Measurements from ENCODE around the gene SLC35E1. TPM values are rescaled to one million over a fixed set of nuclear protein-coding genes. Genes with fewer than 3 reads are reported as not detected.

The SLC35E1 gene
- total RNA-seq, 1 experiment from 2014 or later = 24.7 TPM

DNA sequence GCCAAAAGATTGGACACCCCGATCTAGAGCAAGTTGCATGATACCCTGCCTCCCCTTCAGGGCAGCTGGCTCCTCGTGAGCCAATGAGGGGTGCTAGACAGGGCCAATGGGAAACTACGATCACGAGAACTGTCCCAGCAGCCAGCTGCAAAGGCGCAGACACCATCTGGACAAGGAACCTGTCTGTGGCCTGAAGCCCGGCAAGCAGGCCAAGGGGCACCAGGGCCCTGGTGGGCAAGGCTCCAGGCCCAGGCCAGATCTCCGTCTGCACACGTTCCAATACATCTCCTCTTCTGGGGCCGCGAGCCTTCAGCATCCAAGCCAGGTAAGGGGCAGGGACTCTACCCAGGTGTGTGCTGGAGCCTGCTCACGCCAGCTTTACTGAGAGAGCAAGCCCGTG is 35.6 kb upstream of the SLC35E1 start:
- Histone ChIP-seq H3K27me3 (replicated peaks) (no peaks in the 10 kb centered on the region), H3K9me3 (replicated peaks) (no peaks in the 10 kb centered on the region), H3K27ac (no peak overlapping the region), H3K4me1 (replicated peaks) (peaks cover 14% of the 10 kb centered on the region), H3K36me3 (peaks cover 20% of the 10 kb centered on the region), H3K4me3 (no peak overlapping the region)
- no peak for DNase-seq (ENCODE audit: low read depth in 1 of 2, low spot score in 2 of 2)

DNA sequence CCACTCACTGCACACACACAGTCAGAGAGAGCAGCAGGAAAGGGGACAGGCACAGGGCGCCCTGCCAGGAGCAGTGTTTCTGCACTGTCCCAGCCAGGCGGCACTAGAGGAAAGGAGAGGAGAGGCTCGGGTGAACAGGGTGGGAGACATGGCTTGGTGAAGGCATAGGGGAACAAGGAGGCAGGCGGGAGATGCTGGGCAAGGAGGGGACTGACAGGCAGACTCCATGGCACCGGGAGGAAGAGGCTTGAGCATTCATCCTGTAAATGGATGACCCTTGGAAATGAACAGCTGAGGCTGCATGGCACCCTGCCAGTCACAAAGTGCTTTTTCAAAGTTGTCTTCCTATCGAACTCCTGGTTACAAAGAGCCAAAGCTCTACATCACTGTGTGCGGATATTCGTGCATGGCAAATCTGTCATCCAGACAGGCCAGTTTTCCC is 33.4 kb upstream of the SLC35E1 start:
- H3K4me1 ChIP-seq (replicated peaks) = peaks cover 14% of the 10 kb centered on the region
- peaks cover 21% of the 10 kb centered on the region for H3K36me3 ChIP-seq
- H3K27ac ChIP-seq = no peak overlapping the region; the same call in 1 of the 2 replicates
- no peaks in the 10 kb centered on the region for H3K27me3 ChIP-seq (replicated peaks)
- no peak for DNase-seq (ENCODE audit: low read depth in 1 of 2, low spot score in 2 of 2)
- H3K4me3 ChIP-seq = no peak overlapping the region
- no peaks in the 10 kb centered on the region for H3K9me3 ChIP-seq (replicated peaks)

DNA sequence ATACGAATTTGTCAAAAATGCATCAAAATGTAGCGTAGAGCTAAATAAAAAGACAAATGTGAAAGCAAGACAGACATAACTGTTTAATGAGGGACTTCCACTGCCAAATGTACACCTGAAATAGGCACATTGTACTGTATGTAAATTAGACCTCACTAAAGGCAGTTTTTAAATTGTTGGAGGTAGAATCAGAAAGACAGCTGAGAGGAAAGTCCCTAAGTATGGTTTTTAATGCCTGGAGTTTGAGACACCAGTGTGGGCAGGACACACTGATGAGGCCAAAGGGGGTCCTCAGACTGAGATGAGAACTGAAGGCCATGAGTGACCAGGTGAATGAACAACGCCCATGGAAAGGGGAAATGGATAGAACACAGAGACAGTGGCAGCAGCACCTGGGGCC is 32.9 kb upstream of the SLC35E1 start:
- no peak for DNase-seq (ENCODE audit: low read depth in 1 of 2, low spot score in 2 of 2)
- peaks cover 14% of the 10 kb centered on the region for H3K4me1 ChIP-seq (replicated peaks)
- no peaks in the 10 kb centered on the region for H3K9me3 ChIP-seq (replicated peaks)
- H3K27me3 ChIP-seq (replicated peaks) = no peaks in the 10 kb centered on the region
- peaks cover 21% of the 10 kb centered on the region for H3K36me3 ChIP-seq
- no peak overlapping the region for H3K4me3 ChIP-seq
- H3K27ac ChIP-seq = no peak overlapping the region

DNA sequence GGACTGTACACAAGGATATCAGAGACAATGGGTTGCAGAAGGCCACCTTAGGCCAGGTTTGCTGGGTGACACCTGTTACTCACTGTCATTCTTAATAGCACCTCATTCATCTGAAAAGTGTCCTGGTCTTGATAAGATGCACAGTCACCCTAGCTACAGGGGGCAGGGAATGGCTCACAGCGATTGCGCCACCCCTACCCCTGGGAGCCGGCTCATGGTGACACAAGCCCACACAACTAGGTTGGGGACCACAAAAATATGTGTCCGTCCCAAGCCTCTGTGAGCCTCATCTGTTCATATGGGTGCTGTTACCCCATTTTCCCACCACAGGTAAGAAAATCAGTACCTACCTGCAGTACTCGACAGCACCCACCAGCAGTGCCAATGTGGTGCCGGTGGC is 32.4 kb upstream of the SLC35E1 start:
- Histone ChIP-seq H3K4me3 (no peak overlapping the region), H3K27ac (no peak overlapping the region)
- no peak for DNase-seq (ENCODE audit: low read depth in 1 of 2, low spot score in 2 of 2)

DNA sequence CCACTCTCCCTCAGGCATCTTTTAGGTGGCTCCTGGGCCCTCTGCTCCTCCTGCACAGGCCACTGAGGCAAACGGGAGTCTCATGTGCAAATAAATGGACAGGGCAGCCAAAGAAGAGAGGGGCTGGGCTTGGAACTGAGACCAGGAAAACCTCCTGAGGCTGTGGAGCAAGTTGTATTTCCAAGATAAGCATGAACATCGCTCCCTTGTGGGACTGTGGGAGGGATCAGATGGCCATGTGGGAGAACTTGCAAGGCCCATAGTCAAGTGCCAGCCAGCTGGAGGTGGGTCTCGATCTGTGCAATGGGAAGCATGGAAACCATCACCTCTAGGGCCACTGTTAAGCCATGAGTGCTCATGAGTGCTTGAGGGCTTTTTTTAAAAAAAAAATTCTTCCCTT is 30.9 kb upstream of the SLC35E1 start:
- Histone ChIP-seq H3K4me3 (no peak overlapping the region), H3K36me3 (peaks cover 20% of the 10 kb centered on the region), H3K27me3 (replicated peaks) (no peaks in the 10 kb centered on the region), H3K27ac (no peak overlapping the region), H3K4me1 (replicated peaks) (peaks cover 14% of the 10 kb centered on the region), H3K9me3 (replicated peaks) (no peaks in the 10 kb centered on the region)
- no peak for DNase-seq (ENCODE audit: low read depth in 1 of 2, low spot score in 2 of 2)

More for the DNA sequence above, 32.4 kb upstream of the SLC35E1 start:
- Histone ChIP-seq H3K27me3 (replicated peaks) (no peaks in the 10 kb centered on the region), H3K36me3 (peaks cover 21% of the 10 kb centered on the region), H3K4me1 (replicated peaks) (peaks cover 14% of the 10 kb centered on the region), H3K9me3 (replicated peaks) (no peaks in the 10 kb centered on the region)

DNA sequence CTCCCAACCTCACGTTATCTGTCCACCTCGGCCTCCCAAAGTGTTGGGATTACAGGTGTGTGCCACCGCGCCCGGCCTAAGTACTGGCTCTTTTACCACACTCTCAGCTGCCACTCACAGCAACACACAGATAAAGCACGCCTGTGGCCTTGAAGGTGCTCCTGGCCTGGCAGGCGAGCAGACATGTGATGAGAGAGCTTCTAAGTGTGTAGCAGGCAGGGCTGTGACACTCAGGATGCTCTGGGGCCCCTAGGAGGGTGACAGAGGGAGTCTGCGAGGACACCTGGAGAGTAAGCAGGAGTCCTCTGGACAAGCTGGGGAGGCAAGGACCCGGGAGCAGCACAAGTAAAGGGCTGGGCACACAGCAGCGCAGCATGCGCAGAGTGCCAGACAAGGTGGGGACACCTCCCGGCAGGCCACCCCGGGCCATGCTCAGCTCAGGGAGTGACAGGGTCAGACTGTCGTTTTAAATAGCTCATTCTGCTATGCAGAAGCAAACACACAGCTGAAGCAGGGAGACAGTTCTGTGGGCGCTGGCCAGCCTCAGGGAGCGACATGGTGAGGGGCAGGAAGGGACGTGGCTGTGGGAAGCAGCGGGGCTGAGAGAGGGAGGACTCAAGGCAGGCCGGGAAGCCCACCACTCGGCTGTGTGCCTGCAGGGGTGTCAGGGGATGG is 29.3 kb upstream of the SLC35E1 start:
- no peaks in the 10 kb centered on the region for H3K27me3 ChIP-seq (replicated peaks)
- H3K4me1 ChIP-seq (replicated peaks) = peaks cover 14% of the 10 kb centered on the region
- no peak for DNase-seq (ENCODE audit: low read depth in 1 of 2, low spot score in 2 of 2)
- H3K9me3 ChIP-seq (replicated peaks) = no peaks in the 10 kb centered on the region
- peaks cover 16% of the 10 kb centered on the region for H3K36me3 ChIP-seq
- no peak overlapping the region for H3K4me3 ChIP-seq
- H3K27ac ChIP-seq = no peak overlapping the region

DNA sequence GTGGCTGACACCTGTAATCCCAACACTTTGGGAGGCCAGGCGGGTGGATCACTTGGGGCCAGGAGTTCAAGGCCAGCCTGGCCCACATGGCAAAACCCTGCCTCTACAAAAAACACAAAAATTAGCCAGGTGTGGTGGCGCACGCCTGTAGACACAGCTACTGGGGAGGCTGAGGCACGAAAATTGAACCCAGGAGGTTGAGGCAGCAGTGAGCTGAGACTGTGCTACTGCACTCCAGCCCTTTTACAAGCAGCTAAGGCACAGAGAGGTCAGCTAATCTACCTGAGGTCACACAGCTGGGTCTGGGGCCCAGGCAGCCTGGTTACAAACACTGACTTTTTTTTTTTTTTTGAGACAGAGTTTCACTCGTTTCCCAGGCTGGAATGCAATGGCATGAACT is 28.6 kb upstream of the SLC35E1 start:
- Histone ChIP-seq H3K27me3 (replicated peaks) (no peaks in the 10 kb centered on the region), H3K9me3 (replicated peaks) (no peaks in the 10 kb centered on the region), H3K4me1 (replicated peaks) (peaks cover 7% of the 10 kb centered on the region), H3K27ac (no peak overlapping the region), H3K36me3 (peaks cover 15% of the 10 kb centered on the region), H3K4me3 (no peak overlapping the region)
- no peak for DNase-seq (ENCODE audit: low read depth in 1 of 2, low spot score in 2 of 2)

DNA sequence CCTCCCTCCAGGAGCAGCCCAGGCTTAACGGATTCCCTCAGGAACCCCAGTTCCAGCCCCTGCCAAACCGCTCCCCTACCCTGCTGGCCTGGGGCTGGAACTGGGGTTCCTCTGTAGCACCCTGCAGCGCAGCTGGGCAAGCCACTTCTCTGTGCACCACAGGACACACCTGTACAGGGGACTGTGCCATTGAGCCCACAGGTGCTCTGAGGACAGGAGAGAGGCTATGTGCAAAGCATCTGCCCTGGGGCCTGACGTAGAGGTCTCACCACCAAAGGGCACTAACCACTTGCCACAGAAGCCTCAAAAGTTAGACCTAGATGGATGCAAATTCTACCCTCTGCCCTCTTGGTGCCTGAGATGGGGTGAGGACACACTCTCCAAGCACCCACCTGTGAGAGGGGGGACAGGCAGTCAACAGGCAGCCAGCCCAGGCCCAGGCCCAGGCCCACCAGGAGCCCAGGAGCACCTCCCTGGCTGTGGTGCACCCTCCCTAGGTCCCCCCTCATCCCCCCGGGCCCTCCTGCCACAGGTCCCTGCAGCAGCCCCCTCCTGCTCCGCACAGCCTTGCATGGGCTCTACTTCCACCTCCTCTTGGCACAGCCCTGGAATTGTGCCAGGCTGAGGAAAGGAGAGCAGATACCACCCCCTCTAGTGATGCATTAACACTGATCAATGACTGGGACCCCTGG is 27.6 kb upstream of the SLC35E1 start:
- Histone ChIP-seq H3K4me1 (replicated peaks) (no peaks in the 10 kb centered on the region), H3K27me3 (replicated peaks) (no peaks in the 10 kb centered on the region), H3K27ac (no peak overlapping the region), H3K9me3 (replicated peaks) (no peaks in the 10 kb centered on the region), H3K36me3 (0 out of 2 replicates have a peak, but pooled peaks cover 5% of the 10 kb centered on the region), H3K4me3 (no peak overlapping the region)
- no peak for DNase-seq (ENCODE audit: low read depth in 1 of 2, low spot score in 2 of 2)

DNA sequence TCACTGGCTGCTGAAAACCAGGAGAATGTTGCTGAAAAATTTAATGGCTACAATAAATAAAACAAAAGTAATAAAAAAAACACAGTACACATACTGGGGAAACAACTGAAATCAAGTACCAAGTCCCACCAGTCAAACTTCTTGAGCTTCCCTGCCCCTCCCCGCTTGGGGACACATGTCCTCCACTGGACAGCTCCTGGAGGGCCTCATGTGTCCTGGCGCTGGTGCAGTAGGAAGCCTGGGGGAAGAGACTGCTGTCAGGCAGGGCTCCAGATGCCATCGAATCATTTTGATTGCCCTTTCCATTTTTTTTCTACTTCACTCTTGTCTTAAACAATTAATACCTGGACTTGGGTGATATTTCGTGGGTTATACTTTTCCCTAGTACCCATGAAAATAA is 26.6 kb upstream of the SLC35E1 start:
- H3K27ac ChIP-seq = no peak overlapping the region
- no peaks in the 10 kb centered on the region for H3K27me3 ChIP-seq (replicated peaks)
- H3K4me3 ChIP-seq = no peak overlapping the region
- no peaks in the 10 kb centered on the region for H3K9me3 ChIP-seq (replicated peaks)
- 0 out of 2 replicates have a peak, but pooled peaks cover 4% of the 10 kb centered on the region for H3K36me3 ChIP-seq
- no peaks in the 10 kb centered on the region for H3K4me1 ChIP-seq (replicated peaks)
- no peak for DNase-seq (ENCODE audit: low read depth in 1 of 2, low spot score in 2 of 2)

DNA sequence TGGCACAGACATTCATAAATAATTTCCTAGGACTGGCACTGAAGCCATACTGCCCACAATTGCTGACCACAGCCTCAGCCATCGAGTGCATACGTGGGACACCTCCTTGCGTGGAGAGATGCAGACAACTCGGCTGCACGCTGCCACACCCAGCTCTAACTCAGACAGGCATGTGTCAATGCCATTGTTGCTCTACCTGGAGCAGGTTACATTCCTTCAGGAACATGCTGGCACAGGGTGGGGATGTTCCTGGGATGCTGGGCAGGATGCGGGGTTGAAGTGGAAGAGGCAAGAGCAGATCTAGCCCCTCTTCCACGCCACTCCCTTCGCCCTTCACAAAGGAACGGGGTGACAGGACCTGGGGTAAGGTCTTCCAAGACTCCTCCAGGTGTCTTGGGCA is 24.2 kb upstream of the SLC35E1 start:
- Histone ChIP-seq H3K4me3 (no peak overlapping the region), H3K36me3 (peaks cover 3% of the 10 kb centered on the region; the same call in 1 of the 2 replicates), H3K27ac (no peak overlapping the region), H3K27me3 (replicated peaks) (no peaks in the 10 kb centered on the region), H3K4me1 (replicated peaks) (no peaks in the 10 kb centered on the region), H3K9me3 (replicated peaks) (no peaks in the 10 kb centered on the region)
- no peak for DNase-seq (ENCODE audit: low read depth in 1 of 2, low spot score in 2 of 2)

DNA sequence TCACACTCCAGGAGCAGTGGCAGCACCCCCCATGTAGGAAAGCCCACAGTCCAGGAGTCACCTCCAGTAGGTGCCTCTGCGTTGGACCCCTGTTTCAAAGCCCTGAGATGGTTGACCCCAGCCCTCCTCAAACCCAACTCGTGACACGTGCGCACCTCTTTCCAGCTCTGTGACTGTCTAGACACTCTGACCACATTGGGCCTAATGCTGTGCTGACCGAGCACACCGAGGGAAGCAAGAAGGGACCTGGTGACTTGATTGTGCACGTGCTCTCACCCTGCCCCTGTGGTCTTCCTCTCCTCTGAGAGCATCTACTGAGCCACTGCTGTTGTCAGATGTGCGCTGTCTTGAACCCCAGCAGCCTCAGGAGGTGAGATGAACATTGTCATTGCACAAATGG is 22.9 kb upstream of the SLC35E1 start:
- no peak overlapping the region for H3K4me3 ChIP-seq
- no peaks in the 10 kb centered on the region for H3K9me3 ChIP-seq (replicated peaks)
- H3K36me3 ChIP-seq = peaks cover 3% of the 10 kb centered on the region; the same call in 1 of the 2 replicates
- DNase-seq (ENCODE audit: low read depth in 1 of 2, low spot score in 2 of 2) = no peak
- H3K27ac ChIP-seq = no peak overlapping the region
- no peaks in the 10 kb centered on the region for H3K27me3 ChIP-seq (replicated peaks)
- H3K4me1 ChIP-seq (replicated peaks) = no peaks in the 10 kb centered on the region; the same call in 1 of the 2 replicates

DNA sequence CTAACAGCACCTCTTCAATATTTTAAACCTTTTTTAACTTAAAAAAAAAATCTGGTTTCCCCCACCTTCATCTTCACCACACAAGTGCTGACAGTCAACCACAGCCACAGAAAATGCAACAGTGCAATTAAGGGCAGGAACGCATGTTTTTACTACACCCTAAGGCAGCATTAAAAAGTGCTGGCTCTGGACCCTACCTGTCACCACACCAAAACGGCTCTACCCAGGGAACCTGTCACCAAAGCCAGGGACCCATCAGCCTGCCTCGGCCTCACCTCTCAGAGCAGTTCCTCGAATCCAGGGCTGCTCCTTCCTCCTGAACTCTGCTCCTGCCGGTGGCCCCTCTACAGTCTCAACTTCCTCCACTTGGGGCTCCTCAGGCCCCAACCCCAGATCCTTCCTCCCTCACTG is 22.5 kb upstream of the SLC35E1 start:
- Histone ChIP-seq H3K4me1 (replicated peaks) (no peaks in the 10 kb centered on the region; the same call in 1 of the 2 replicates), H3K27me3 (replicated peaks) (no peaks in the 10 kb centered on the region), H3K27ac (no peak overlapping the region), H3K4me3 (no peak overlapping the region), H3K9me3 (replicated peaks) (no peaks in the 10 kb centered on the region), H3K36me3 (peaks cover 3% of the 10 kb centered on the region; the same call in 1 of the 2 replicates)
- DNase-seq (ENCODE audit: low read depth in 1 of 2, low spot score in 2 of 2) = no peak

DNA sequence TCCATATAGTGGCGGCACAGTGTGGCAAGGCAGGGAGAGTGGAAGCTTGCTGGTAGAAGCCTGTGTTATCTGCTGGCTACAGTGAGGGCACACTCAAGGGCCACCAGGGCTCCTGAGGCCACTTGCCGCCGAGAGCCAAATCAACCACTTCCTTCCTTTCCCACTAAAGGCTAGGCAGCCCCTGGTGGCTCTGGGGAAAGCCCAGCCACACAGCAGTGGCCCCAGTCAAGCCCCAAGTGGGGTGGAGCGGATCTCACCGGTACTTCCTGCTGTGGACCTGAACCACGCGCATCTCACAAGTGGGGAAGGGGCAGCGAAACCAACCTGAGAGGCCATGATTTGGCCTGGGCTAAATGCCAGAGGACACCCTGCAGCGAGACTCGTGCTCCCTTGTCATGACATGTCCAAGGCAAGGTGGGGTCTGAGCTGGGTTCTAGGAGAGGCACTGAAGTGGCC is 21.9 kb upstream of the SLC35E1 start:
- no peaks in the 10 kb centered on the region for H3K27me3 ChIP-seq (replicated peaks)
- peaks cover 3% of the 10 kb centered on the region; the same call in 1 of the 2 replicates for H3K36me3 ChIP-seq
- no peaks in the 10 kb centered on the region for H3K9me3 ChIP-seq (replicated peaks)
- no peak for DNase-seq (ENCODE audit: low read depth in 1 of 2, low spot score in 2 of 2)
- no peaks in the 10 kb centered on the region; the same call in 1 of the 2 replicates for H3K4me1 ChIP-seq (replicated peaks)
- H3K27ac ChIP-seq = no peak overlapping the region
- H3K4me3 ChIP-seq = no peak overlapping the region

DNA sequence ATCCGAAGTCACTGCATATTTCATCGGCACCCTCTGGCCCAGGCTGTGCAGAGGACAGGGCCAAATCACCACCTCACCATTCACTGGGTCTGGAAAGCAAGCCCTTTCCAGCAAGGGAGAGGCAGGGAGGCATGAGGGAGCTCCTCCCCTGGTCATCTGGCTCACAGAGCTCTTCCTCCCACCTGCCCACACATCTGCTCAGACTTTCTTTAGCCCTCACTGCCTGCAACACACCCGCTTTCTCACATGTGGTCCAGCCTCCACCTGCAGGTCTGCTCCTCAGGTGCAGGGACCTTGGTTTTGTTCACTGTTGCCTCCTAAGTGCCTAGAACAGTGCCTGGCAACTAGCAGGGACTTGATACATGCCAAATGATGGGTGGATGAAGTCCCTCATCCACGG is 21.0 kb upstream of the SLC35E1 start:
- Histone ChIP-seq H3K9me3 (replicated peaks) (no peaks in the 10 kb centered on the region), H3K27me3 (replicated peaks) (no peaks in the 10 kb centered on the region), H3K27ac (no peak overlapping the region), H3K4me1 (replicated peaks) (no peaks in the 10 kb centered on the region; the same call in 1 of the 2 replicates), H3K4me3 (no peak overlapping the region), H3K36me3 (peaks cover 3% of the 10 kb centered on the region; the same call in 1 of the 2 replicates)
- no peak for DNase-seq (ENCODE audit: low read depth in 1 of 2, low spot score in 2 of 2)

Measured in SJSA1 (cell line).